Upper lobe of left lung (tissue), 4 donors: Measurements from ENCODE around the gene BMP8A.

ENCODE experiments used
- CTCF ChIP-seq, 6 experiments: fragments of 450-650 bp in 4 of 6; fragments of 200-600 bp in 2 of 6; sonication (generic) in 2 of 6; IDR thresholded peaks; one replicate each; pipeline ENCODE4 v1.5.1; 2016 to 2019; ENCODE audit warnings: antibody characterized with exemption in 6 of 6
- EP300 ChIP-seq, 4 donors: sonication (generic); formaldehyde crosslinking; IDR thresholded peaks; one replicate each; pipeline ENCODE4 v1.5.1; 2017; ENCODE audit warnings: antibody characterized with exemption in 4 of 4, control low read depth in 2 of 4
- POLR2A ChIP-seq, 4 donors: fragments of 450-650 bp; IDR thresholded peaks; one replicate each; pipeline ENCODE4 v1.5.1; 2016 to 2017; ENCODE audit warnings: antibody characterized with exemption in 4 of 4, mild to moderate bottlenecking in 2 of 4
- POLR2AphosphoS5 ChIP-seq, 2 donors: sonication (generic); formaldehyde crosslinking; IDR thresholded peaks; one replicate each; pipeline ENCODE4 v1.5.1; 2017; ENCODE audit warnings: antibody characterized with exemption in 2 of 2

- no peak for TF ChIP-seq EP300 (IDR thresholded peaks at IDR 0.05)
- no peak for TF ChIP-seq CTCF (IDR thresholded peaks at IDR 0.05)
- TF ChIP-seq POLR2A (IDR thresholded peaks at IDR 0.05): no peak
- TF ChIP-seq POLR2AphosphoS5 (IDR thresholded peaks at IDR 0.05): no peak
Observed at GRCh38 chr1:39566441-39567137, 75.2 kb downstream of the BMP8A start.
